ENCODE measurements around the gene SAMHD1. TPM values are rescaled to one million over a fixed set of nuclear protein-coding genes. Genes with fewer than 3 reads are reported as not detected.

The SAMHD1 gene
- total RNA-seq, 1 donor from 2014 or later = 22.0 TPM

DNA sequence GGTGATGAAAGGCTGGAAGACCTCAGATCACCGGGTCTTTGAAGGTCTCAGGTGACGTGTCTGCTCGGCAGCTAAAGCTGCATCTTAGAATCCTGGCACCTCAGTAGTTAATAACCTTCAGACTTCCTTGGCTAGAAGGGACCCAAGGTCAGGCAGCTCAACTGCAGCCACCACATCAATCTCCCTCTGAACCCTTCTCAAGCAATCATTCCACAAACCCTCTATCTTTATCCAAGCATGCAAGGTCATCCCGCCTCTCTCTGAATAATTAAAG, 92.3 kb downstream of the SAMHD1 start:
- no peak for DNase-seq (ENCODE audit: low read depth)
- no peak overlapping the region for H3K4me3 ChIP-seq (ENCODE audit: low read depth, low read length)
- TF ChIP-seq CTCF (conservative IDR thresholded peaks at IDR 0.05; ENCODE audit: low read depth, low read length) = no peak

DNA sequence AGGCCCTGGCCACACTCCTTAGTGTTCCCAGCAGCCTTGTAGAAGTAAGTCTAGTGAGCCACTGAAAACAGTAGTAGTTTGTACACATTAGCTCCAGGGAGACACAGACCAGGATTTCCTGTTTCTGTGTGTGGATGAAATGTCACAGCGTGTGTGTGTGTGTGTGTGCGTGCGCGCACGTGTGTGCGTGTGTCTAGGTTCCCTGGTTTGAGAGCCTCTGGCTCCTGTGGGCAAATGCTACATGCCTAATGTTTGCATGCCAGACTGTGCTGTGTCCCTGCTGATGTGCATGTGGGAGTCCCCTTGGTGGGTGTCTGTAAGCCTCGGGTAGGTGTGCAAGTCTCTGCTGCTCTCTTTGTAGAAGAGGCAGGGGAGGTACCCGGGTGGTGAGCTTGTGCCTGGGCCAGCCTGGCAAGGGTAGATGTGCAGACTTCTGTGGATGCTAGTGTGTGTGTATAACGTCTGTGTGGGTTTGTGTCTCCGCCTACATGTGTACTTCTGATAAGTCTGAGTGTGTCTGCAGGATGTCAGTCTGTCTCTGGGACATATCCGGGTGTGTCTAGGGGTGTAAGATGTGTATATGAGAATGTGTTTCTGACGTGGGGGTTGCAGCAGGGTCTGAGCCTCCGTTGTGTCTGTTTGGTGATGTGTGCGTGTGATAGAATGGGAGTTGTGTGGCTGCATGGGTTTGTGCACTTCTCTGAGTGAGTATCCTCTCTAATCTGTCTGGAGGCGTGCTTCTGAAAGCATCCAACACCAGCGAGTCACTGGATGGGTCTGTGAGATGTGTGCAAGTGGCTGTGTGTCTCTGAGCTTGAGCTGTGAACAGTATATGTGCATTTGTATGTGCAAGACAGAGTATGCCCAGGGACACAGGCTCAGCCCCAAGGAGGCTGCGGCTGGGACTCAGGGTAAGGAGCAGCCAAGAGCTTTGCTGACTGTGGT, 94.5 kb downstream of the SAMHD1 start:
- no peak for DNase-seq (ENCODE audit: low read depth)
- no peak for TF ChIP-seq CTCF (conservative IDR thresholded peaks at IDR 0.05; ENCODE audit: low read depth, low read length)
- H3K4me3 ChIP-seq (ENCODE audit: low read depth, low read length) = no peak overlapping the region

GRCh38 chr20:36856195-36856594, 95.3 kb downstream of the SAMHD1 start:
- H3K4me3 ChIP-seq (ENCODE audit: low read depth, low read length) = no peak overlapping the region
- DNase-seq (ENCODE audit: low read depth) = no peak
- no peak for TF ChIP-seq CTCF (conservative IDR thresholded peaks at IDR 0.05; ENCODE audit: low read depth, low read length)

DNA sequence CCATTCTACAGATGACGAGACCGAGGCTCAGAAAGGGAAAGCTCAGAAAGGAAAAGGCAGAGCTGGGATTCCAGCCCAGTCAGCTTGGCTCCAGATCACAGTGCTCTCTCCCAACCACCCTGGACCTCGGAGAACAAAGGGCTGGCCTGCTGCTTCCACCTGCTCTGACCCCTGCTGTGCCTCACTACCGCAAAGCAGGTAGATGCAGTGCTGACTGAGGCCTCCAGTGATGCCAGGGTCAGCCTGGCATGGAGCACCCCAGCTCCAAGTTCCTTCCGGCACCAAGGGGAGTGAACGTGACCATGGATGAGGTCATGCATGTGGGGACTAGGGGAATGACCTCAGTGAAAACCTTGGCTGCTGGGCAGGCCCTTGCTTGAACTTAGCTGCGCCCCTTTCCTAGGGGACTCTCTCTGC, 96.3 kb downstream of the SAMHD1 start:
- no peak for DNase-seq (ENCODE audit: low read depth)
- TF ChIP-seq CTCF (conservative IDR thresholded peaks at IDR 0.05; ENCODE audit: low read depth, low read length) = no peak
- H3K4me3 ChIP-seq (ENCODE audit: low read depth, low read length) = no peak overlapping the region

GRCh38 chr20:36854348-36855240, 96.9 kb downstream of the SAMHD1 start:
- TF ChIP-seq CTCF (conservative IDR thresholded peaks at IDR 0.05; ENCODE audit: low read depth, low read length) = no peak
- no peak overlapping the region for H3K4me3 ChIP-seq (ENCODE audit: low read depth, low read length)
- no peak for DNase-seq (ENCODE audit: low read depth)

GRCh38 chr20:36852187-36852586, 99.3 kb downstream of the SAMHD1 start:
- no peak for TF ChIP-seq CTCF (conservative IDR thresholded peaks at IDR 0.05; ENCODE audit: low read depth, low read length)
- no peak for DNase-seq (ENCODE audit: low read depth)
- no peak overlapping the region for H3K4me3 ChIP-seq (ENCODE audit: low read depth, low read length)

All from epithelial cell of proximal tubule (primary cell).